Stimulated activated CD4-positive, alpha-beta T cell treated with anti-CD3 and anti-CD28 coated beads, Interleukin-4, amount 100 ng/mL, for 24 hours (primary cell): ENCODE results near the gene TTC7B.

Experiments
- DNase-seq: peaks from one replicate; pipeline ENCODE4 v3.0.0-alpha.2; 2020

The TTC7B gene

DNA sequence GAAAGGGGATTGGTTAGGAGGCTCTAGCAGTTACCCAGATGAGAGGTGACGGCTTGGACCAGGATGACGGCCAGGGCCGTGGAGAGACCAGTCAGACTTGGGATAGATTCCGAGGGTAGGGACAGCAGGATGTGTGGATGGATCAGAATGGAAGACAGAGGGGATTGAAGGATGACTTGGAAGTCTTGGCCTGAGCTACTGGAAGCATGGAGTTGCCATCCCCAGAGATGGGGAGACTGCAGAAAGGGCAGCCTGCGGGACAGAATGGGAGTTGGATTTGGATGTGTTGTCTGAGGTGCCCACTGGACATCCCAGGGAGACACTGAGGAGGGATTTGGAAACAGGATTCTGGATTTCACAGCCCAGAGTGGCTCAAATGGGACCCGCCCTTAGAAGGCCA, 317.1 kb downstream of the TTC7B start:
- DNase-seq: no peak

- no peak for DNase-seq
Measured at GRCh38 chr14:90498198-90498597, 318.0 kb downstream of the TTC7B start.

DNA sequence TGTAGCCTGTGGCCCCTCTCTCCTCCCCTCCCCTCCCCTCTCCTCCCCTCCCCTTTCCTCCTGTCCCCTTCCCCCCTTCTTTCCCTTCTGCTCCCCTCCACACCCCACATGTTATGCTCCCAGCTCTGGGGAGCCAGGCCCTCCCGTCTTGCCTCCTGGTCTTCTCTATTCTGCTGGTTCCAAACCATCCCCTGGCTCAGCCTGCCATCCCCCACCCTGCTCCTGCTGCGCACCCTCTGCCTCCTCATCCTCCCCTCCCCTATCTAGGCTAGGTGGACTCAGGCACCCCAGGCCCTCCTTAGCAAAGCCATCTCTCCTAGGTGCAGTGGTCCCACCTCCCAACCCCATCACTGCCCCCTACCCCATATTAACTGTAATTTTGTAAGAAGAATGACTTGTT, 319.9 kb downstream of the TTC7B start:
- no peak for DNase-seq

- DNase-seq: peak; percentile 46
Measured at GRCh38 chr14:90495357-90496276, 320.6 kb downstream of the TTC7B start.

GRCh38 chr14:90491911-90492531, 324.2 kb downstream of the TTC7B start:
- no peak for DNase-seq

GRCh38 chr14:90491221-90491885, 324.9 kb downstream of the TTC7B start:
- DNase-seq: no peak

- DNase-seq: no peak
Measured at GRCh38 chr14:90490720-90491050, 325.5 kb downstream of the TTC7B start.

DNA sequence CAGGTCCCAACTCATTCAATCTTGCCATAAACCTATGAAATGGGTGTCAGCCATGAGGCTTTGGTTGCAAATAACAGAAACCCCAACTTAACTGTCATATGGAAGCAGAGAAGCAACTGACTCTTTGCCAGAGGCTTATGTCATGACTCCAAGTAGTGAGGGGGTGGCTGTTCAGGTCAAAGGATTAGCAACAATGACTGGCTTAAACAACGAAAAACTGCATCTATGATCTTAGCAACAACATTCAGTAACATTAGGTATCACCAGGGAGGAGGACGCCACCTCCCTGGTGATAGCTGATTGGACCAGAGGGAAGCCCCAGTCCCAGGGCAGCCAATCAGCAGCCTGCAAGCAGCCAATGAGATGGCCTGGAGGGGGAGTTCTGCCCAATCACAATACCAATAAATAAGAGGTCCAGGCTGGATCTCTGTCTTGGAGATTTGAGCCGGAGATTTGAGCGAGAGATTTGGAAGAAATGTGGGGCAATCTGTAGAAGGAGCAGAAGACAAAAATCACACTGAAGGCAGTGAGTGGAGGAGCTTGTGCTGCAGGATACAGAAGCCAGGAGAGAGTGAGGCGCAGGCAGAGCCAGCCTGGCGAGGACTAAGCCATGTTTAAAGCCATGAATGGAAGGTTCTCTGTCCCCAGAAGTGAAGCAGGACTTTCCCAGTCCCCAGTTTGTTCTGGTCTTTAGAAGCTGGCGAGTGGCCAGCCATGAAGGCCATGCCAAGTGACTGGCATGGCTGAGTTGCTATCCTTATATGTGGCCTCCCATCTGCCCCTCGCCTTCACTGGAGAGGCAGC, 326.1 kb downstream of the TTC7B start:
- no peak for DNase-seq

DNA sequence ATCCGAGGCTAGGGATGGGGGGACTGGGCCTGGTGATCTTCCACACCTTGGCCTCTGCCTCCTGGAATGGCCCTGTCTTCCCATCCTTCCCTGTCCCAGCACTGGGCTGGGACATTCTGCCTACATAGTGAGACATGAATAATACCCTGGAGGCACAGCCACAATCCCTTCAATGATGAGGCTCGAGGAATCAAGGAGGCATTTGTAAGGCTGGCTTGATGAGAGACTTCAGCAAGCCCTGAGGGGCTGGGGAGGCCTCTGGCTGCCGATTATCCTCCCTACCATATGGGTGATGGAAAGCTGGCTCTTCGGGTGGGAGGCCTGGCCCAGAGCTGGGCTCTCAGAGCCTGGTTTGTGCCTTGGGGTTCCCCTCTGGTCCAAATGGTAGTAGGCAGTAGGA, 326.9 kb downstream of the TTC7B start:
- no peak for DNase-seq

GRCh38 chr14:90488256-90488655, 328.0 kb downstream of the TTC7B start:
- no peak for DNase-seq

DNA sequence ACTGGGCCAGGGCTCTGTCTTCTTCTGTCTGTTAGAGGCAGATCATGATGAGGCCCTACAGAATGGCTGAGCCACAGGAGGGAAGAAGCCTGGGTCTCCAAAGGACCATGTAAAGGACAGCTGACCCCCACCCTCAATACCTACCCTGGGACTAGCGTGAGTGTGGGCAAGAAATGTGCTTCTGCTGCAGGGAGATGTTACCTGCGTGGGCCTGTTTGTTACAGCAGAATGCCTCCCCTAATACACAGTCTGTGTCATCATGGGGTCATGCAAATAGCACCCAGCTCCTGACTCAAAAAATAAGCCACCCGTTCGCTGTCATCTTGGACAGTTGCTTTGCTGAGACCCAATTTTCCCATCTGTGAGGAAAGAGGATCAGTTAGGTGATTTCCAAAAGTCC, 328.8 kb downstream of the TTC7B start:
- no peak for DNase-seq

GRCh38 chr14:90487031-90487430, 329.2 kb downstream of the TTC7B start:
- no peak for DNase-seq

GRCh38 chr14:90484291-90484690, 331.9 kb downstream of the TTC7B start:
- DNase-seq: no peak

GRCh38 chr14:90483571-90483974, 332.7 kb downstream of the TTC7B start:
- peak; percentile 21 for DNase-seq

GRCh38 chr14:90483117-90483516, 333.1 kb downstream of the TTC7B start:
- no peak for DNase-seq

DNA sequence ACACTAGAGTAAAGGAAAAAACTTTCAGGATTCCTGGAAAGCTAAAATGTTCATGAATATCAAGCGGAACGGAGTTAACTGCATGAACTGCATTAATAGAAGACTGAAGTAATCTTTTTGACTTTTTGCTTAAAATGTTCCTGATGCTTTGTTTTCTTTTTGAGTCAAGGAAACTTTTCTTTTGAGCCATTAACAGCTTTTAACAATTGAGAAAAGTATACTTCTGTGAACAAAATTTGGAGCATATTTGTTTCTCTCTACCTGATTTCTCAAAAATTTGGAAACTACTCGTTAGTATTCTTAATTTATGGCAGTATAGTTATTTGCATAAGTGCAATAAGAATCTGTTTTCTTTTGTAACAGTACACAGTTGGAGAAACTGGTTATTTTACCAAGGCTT, 340.9 kb downstream of the TTC7B start:
- DNase-seq: no peak
